Measurements from ENCODE around the gene RNF113A. TPM values are rescaled to one million over a fixed set of nuclear protein-coding genes. Genes with fewer than 3 reads are reported as not detected.
A peak's percentile ranks its signal among the peaks of the same experiment; 100 is the strongest.

RNF113A gene
- total RNA-seq (10 to 100 TPM; 43.0 to 45.3 TPM), polyA plus RNA-seq (10 to 100 TPM; 57.3 to 64.8 TPM)

DNA sequence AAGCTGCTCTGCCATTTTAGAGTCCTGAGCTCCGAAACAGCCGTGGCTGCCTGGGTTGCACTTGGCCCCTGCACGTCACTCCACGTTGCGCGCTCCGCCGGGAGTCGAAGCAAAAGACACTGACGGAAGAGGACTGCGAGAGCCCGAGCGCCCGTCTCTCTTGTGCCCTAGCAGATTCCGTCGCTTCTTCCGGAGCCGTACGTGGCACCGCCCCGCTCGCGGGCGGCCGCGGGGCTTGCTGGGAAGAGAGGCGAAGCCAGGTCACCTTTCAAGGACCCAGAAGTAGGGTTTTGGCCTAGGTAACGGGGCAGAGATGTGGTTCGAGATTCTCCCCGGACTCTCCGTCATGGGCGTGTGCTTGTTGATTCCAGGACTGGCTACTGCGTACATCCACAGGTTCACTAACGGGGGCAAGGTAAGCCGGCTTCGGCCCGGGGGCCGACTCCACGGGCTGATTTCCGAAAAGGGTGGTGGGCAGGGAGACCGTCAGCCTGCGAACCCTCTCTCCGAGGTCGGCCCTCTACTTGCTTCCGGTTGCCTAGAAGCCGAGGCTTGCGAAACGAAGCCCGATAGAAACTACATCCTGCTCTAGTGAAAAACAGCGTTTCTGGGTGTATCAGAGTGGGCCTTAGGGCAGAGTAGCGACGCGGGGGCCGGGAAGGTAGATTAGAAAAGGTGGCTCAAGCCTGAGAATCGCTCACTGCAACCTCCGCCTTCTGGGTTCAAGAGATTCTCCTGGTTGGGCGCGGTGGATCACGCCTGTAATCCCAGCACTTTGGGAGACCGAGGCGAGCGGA is at the start of gene RNF113A, which contains the start of gene NDUFA1:
Gene RNF113A (minus strand): TSS at position 135 of the 797 bp plus-strand sequence. CDS start 120 bp downstream, at position 15.
Gene NDUFA1 (plus strand): TSS at position 234 of the 797 bp plus-strand sequence. CDS start 80 bp downstream, at position 314.
- intact Hi-C loops (cut with micrococcal nuclease) = loop anchor here (1.0 to 5.0 kb wide), 7 partner anchors 15 to 404 kb away; partner anchors contain the start of genes NKAP, NKRF, RPL39 and SLC25A5
- CTCF ChIA-PET (ENCODE audit: partially characterized antibody) = interaction anchor here (1.8 to 2.5 kb wide), 3 partner anchors 8 to 80 kb away, joined by 3 to 11 read pairs (median 10); partner anchors contain the start of gene RPL39

DNA sequence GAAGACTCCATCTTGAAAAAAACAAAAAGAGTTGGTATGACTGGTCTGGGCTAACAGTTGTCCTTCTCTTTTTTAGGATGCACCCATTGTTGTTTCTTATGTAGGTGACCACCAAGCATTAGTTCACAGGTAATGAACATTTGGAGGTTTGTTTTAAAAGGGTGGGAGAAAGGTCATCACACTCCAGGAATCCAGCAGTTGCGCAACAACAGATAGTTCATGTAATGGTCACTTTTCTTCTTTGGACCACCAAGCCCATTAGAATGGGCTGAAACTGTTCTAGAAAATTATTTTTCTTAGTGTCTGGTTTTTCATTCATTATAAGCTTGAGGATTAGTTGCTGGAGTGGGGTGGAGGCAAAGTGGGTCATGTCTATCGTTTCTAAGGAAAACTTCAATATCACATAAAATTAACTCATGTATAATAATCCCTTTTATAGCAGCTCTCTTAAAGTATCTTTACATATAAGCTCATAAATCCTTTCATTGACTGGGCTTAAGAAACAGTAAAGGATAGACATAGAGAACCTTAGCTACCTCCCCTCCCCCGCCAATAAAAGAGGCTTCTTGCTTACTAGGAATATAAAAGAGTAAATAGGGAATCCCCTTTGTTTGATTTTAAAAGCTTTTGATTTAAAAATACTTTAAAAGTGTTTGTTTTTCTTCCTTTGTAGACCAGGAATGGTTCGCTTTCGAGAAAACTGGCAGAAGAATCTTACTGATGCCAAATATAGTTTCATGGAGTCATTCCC is 48.5 kb upstream of the RNF113A start:
- no peaks in the 10 kb centered on the region for H3K4me1 ChIP-seq (ENCODE audit: insufficient read depth, low read length)
- no peaks in the 10 kb centered on the region for H3K9me3 ChIP-seq (ENCODE audit: control insufficient read depth in 1 of 2, low read length in 2 of 2)
- no peak overlapping the region for H3K27ac ChIP-seq (ENCODE audit: low read depth, low read length)
- POLR2A ChIA-PET (ENCODE audit: partially characterized antibody) = interaction anchor here (1.0 kb wide), 2 partner anchors 10 to 22 kb away, joined by 3 read pairs; no protein-coding TSS in a partner anchor
- CTCF ChIA-PET (ENCODE audit: partially characterized antibody) = interaction anchor here (1.3 kb wide), 1 partner anchor 32 kb away, joined by 4 read pairs; no protein-coding TSS in a partner anchor
- H3K9me3 Mint-ChIP-seq = no peaks in the 10 kb centered on the region
- no peak overlapping the region for H3K4me3 Mint-ChIP-seq
- DNase-seq = no peak
- no peaks in the 10 kb centered on the region for H3K4me1 Mint-ChIP-seq
- no peaks in the 10 kb centered on the region for H3K36me3 ChIP-seq (ENCODE audit: insufficient read depth, low read length)
- peaks cover 5 to 7% of the 10 kb centered on the region in 2 donors for H3K36me3 Mint-ChIP-seq
- intact Hi-C loops (cut with micrococcal nuclease) = no loop called here
- no peaks in the 10 kb centered on the region for H3K27me3 Mint-ChIP-seq
- no peak overlapping the region for H3K4me3 ChIP-seq (ENCODE audit: low read length in 2 of 2)
- no peaks in the 10 kb centered on the region for H3K27me3 ChIP-seq (ENCODE audit: insufficient read depth, low read length)
- no peak overlapping the region for H3K27ac Mint-ChIP-seq

More for the DNA sequence above, at the start of gene RNF113A, which contains the start of gene NDUFA1:
- no peaks in the 10 kb centered on the region for H3K27me3 ChIP-seq (ENCODE audit: insufficient read depth, low read length)
- H3K4me3 ChIP-seq (ENCODE audit: low read length in 2 of 2) = peak within 1 kb of the TSS; percentile 78 to 89
- H3K4me1 ChIP-seq (ENCODE audit: insufficient read depth, low read length) = peaks cover 15% of the 10 kb centered on the region
- H3K27ac Mint-ChIP-seq = peak within 1 kb of the TSS; percentile 98 to 100 (median 98)
- peaks cover 3 to 39% (median 17%) of the 10 kb centered on the region in 4 donors for H3K4me1 Mint-ChIP-seq
- POLR2A ChIA-PET (ENCODE audit: partially characterized antibody) = interaction anchor here (0.9 to 3.3 kb wide), 13 partner anchors 9 to 389 kb away, joined by 3 to 51 read pairs (median 6); partner anchors contain the start of genes NKAP, RPL39, SEPTIN6 and SOWAHD
- H3K9me3 Mint-ChIP-seq = peaks cover 0 to 2% (median 0%) of the 10 kb centered on the region in 8 donors
- peak; percentile 86 to 91 (median 89) for DNase-seq
- no peaks in the 10 kb centered on the region for H3K27me3 Mint-ChIP-seq
- peak within 1 kb of the TSS; percentile 85 for H3K27ac ChIP-seq (ENCODE audit: low read depth, low read length)
- H3K36me3 Mint-ChIP-seq = peaks cover 2 to 28% of the 10 kb centered on the region in 2 donors
- H3K9me3 ChIP-seq (ENCODE audit: control insufficient read depth in 1 of 2, low read length in 2 of 2) = no peaks in the 10 kb centered on the region
- H3K36me3 ChIP-seq (ENCODE audit: insufficient read depth, low read length) = no peaks in the 10 kb centered on the region
- peak within 1 kb of the TSS; percentile 93 to 100 (median 96) for H3K4me3 Mint-ChIP-seq

DNA sequence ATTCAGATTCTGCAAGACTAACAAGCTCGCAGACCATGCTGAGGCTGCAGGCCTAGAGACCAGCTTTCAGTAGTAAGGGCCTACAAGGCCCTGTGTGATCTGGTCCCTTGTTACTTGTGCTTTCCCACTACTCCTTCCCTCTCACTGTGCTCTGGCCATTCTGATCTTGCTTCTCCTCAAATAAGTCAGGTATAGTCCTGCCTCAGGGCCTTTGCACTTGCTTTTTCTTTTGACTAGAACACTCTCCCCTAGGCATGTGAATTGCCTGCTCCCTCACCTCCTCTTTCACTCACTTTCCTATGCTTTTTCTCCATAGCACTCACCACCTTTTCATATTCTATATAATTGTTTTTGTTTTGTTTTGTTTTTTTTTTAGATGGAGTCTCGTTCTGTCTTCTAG is 46.3 kb upstream of the RNF113A start:
- DNase-seq = no peak
- Mint-ChIP-seq H3K36me3 (no peaks in the 10 kb centered on the region), H3K27me3 (no peaks in the 10 kb centered on the region), H3K4me3 (no peak overlapping the region), H3K27ac (no peak overlapping the region), H3K4me1 (no peaks in the 10 kb centered on the region), H3K9me3 (no peaks in the 10 kb centered on the region)
- ChIA-PET CTCF (ENCODE audit: partially characterized antibody) (no interaction called here), POLR2A (ENCODE audit: partially characterized antibody) (no interaction called here)
- intact Hi-C loops (cut with micrococcal nuclease) = no loop called here
- Histone ChIP-seq H3K4me3 (ENCODE audit: low read length in 2 of 2) (no peak overlapping the region), H3K4me1 (ENCODE audit: insufficient read depth, low read length) (no peaks in the 10 kb centered on the region), H3K27me3 (ENCODE audit: insufficient read depth, low read length) (no peaks in the 10 kb centered on the region), H3K9me3 (ENCODE audit: control insufficient read depth in 1 of 2, low read length in 2 of 2) (no peaks in the 10 kb centered on the region), H3K36me3 (ENCODE audit: insufficient read depth, low read length) (no peaks in the 10 kb centered on the region), H3K27ac (ENCODE audit: low read depth, low read length) (no peak overlapping the region)

DNA sequence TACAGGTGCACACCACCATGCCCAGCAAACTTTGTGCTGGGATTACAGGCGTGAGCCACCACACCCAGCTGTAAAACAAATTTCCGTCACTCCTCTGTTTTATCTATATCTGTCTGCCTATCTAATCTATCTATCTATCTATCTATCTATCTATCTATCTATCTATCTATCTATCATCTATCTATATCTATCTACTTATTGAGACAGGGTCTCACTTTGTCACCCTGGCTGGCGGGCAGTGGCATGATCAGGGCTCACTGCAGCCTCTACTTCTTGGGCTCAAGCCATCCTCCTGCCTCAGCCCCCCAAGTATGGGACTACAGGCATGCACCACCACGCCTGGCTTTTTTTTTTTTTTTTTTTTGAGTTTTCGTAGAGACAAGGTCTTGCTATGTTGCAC is 44.8 kb upstream of the RNF113A start:
- no peaks in the 10 kb centered on the region for H3K27me3 Mint-ChIP-seq
- no peak overlapping the region for H3K4me3 Mint-ChIP-seq
- H3K27ac ChIP-seq (ENCODE audit: low read depth, low read length) = no peak overlapping the region
- no peaks in the 10 kb centered on the region for H3K4me1 Mint-ChIP-seq
- H3K9me3 Mint-ChIP-seq = no peaks in the 10 kb centered on the region
- POLR2A ChIA-PET (ENCODE audit: partially characterized antibody) = no interaction called here
- no peak overlapping the region for H3K4me3 ChIP-seq (ENCODE audit: low read length in 2 of 2)
- CTCF ChIA-PET (ENCODE audit: partially characterized antibody) = no interaction called here
- intact Hi-C loops (cut with micrococcal nuclease) = no loop called here
- H3K4me1 ChIP-seq (ENCODE audit: insufficient read depth, low read length) = no peaks in the 10 kb centered on the region
- H3K36me3 Mint-ChIP-seq = no peaks in the 10 kb centered on the region
- H3K9me3 ChIP-seq (ENCODE audit: control insufficient read depth in 1 of 2, low read length in 2 of 2) = no peaks in the 10 kb centered on the region
- peak overlapping the region in 1 of 7 donors; percentile 9 for H3K27ac Mint-ChIP-seq
- DNase-seq = no peak
- no peaks in the 10 kb centered on the region for H3K27me3 ChIP-seq (ENCODE audit: insufficient read depth, low read length)
- H3K36me3 ChIP-seq (ENCODE audit: insufficient read depth, low read length) = no peaks in the 10 kb centered on the region

DNA sequence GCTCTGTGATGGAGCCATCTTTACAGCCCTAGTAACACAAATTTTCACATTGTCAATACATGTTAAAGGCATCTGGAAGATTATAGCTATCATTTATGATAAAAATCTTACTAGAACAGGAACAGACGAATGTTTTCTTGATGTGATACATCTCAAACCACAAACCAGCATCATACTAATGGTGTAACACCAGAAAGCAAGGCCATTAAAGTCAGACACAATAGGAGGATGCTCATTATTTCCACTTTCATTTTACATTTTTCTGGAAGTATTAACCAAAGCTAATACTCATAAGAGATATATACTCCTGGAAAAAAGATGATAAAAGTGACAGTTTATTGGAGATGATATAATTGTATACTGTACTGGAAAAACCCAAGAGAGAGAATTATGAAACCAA is 29.4 kb upstream of the RNF113A start:
- Mint-ChIP-seq H3K27me3 (no peaks in the 10 kb centered on the region), H3K27ac (peak overlapping the region in 1 of 7 donors; percentile 81), H3K9me3 (no peaks in the 10 kb centered on the region), H3K36me3 (no peaks in the 10 kb centered on the region), H3K4me3 (no peak overlapping the region), H3K4me1 (peaks cover 0 to 3% (median 0%) of the 10 kb centered on the region in 4 donors)
- Histone ChIP-seq H3K27ac (ENCODE audit: low read depth, low read length) (no peak overlapping the region), H3K27me3 (ENCODE audit: insufficient read depth, low read length) (no peaks in the 10 kb centered on the region), H3K4me1 (ENCODE audit: insufficient read depth, low read length) (no peaks in the 10 kb centered on the region), H3K36me3 (ENCODE audit: insufficient read depth, low read length) (no peaks in the 10 kb centered on the region), H3K4me3 (ENCODE audit: low read length in 2 of 2) (no peak overlapping the region), H3K9me3 (ENCODE audit: control insufficient read depth in 1 of 2, low read length in 2 of 2) (no peaks in the 10 kb centered on the region)
- no peak for DNase-seq
- POLR2A ChIA-PET (ENCODE audit: partially characterized antibody) = no interaction called here
- intact Hi-C loops (cut with micrococcal nuclease) = no loop called here
- CTCF ChIA-PET (ENCODE audit: partially characterized antibody) = interaction anchor here (0.7 kb wide), 1 partner anchor 383 kb away, joined by 3 read pairs; no protein-coding TSS in a partner anchor

DNA sequence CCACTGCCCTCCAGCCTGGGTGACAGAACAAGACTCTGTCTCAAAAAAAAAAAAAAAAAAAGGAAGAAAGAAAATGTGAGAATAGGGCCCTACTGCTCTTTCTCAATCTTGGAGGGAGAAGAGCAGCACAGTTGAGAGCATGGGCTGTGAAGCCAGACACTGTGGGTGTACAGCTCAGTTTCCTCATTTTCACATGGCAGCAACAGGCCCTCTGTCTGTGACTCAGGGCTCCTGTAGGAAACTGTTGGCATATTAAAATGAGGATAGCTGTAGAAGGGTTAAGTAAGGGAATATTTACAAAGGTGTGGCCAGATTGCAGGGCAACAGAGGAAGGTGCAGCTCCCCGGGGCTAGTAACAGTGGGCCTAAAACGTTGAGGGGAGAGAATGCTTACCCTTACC is 27.6 kb upstream of the RNF113A start:
- Histone ChIP-seq H3K4me1 (ENCODE audit: insufficient read depth, low read length) (no peaks in the 10 kb centered on the region), H3K27me3 (ENCODE audit: insufficient read depth, low read length) (no peaks in the 10 kb centered on the region), H3K27ac (ENCODE audit: low read depth, low read length) (no peak overlapping the region), H3K36me3 (ENCODE audit: insufficient read depth, low read length) (no peaks in the 10 kb centered on the region), H3K4me3 (ENCODE audit: low read length in 2 of 2) (no peak overlapping the region), H3K9me3 (ENCODE audit: control insufficient read depth in 1 of 2, low read length in 2 of 2) (no peaks in the 10 kb centered on the region)
- DNase-seq = no peak
- H3K36me3 Mint-ChIP-seq = no peaks in the 10 kb centered on the region
- ChIA-PET CTCF (ENCODE audit: partially characterized antibody) (interaction anchor here (0.9 to 1.4 kb wide), 2 partner anchors 11 to 81 kb away, joined by 3 read pairs; no protein-coding TSS in a partner anchor), POLR2A (ENCODE audit: partially characterized antibody) (no interaction called here)
- H3K27ac Mint-ChIP-seq = no peak overlapping the region
- H3K4me1 Mint-ChIP-seq = peaks cover 0 to 3% (median 0%) of the 10 kb centered on the region in 4 donors
- H3K9me3 Mint-ChIP-seq = no peaks in the 10 kb centered on the region
- intact Hi-C loops (cut with micrococcal nuclease) = no loop called here
- H3K4me3 Mint-ChIP-seq = peak overlapping the region in 1 of 8 donors; percentile 10
- H3K27me3 Mint-ChIP-seq = no peaks in the 10 kb centered on the region
